Uterus (tissue), 4 donors: ENCODE measurements around the gene FOXRED1. TPM values are rescaled to one million over a fixed set of nuclear protein-coding genes. Genes with fewer than 3 reads are reported as not detected.
A peak's percentile ranks its signal among the peaks of the same experiment; 100 is the strongest.

Source experiments
- DNase-seq, 2 donors: peaks; one replicate each; pipeline ENCODE4 v3.0.0-alpha.2; 2019 to 2020
- H3K27ac ChIP-seq, 2 donors: fragments of 200-600 bp; sonication (generic); 1 replicate in 1 of 2; 2 replicates in 1 of 2; pipeline ENCODE4 v1.5.1; 2016 to 2018
- H3K27me3 ChIP-seq, 2 donors: fragments of 200-600 bp; sonication (generic); one replicate each; pipeline ENCODE4 v1.5.1; 2018 to 2019; ENCODE audit warnings: control low read depth in 1 of 2
- H3K36me3 ChIP-seq, 2 donors: fragments of 200-600 bp; sonication (generic); one replicate each; pipeline ENCODE4 v1.5.1; 2019; ENCODE audit warnings: control low read depth in 1 of 2
- H3K4me1 ChIP-seq, 2 donors: fragments of 200-600 bp; sonication (generic); one replicate each; pipeline ENCODE4 v1.5.1; 2018 to 2019; ENCODE audit warnings: control low read depth in 1 of 2
- H3K4me3 ChIP-seq, 2 donors: fragments of 200-600 bp; sonication (generic); 1 replicate in 1 of 2; 2 replicates in 1 of 2; pipeline ENCODE4 v1.5.1; 2018 to 2019; ENCODE audit warnings: mild to moderate bottlenecking in 1 of 2
- H3K9me3 ChIP-seq, 2 donors: fragments of 200-600 bp; sonication (generic); one replicate each; pipeline ENCODE4 v1.5.1; 2019; ENCODE audit warnings: control low read depth in 1 of 2
- CTCF ChIP-seq, 4 experiments: fragments of 200-600 bp in 2 of 4; fragments of 450-650 bp in 2 of 4; sonication (generic) in 2 of 4; IDR thresholded peaks; one replicate each; pipeline ENCODE4 v1.5.1; 2016 to 2019; ENCODE audit warnings: antibody characterized with exemption in 4 of 4, mild to moderate bottlenecking in 2 of 4, moderate library complexity in 1 of 4
- POLR2A ChIP-seq, 2 donors: fragments of 450-650 bp; IDR thresholded peaks; one replicate each; pipeline ENCODE4 v1.6.1; 2016; ENCODE audit warnings: antibody characterized with exemption in 2 of 2, mild to moderate bottlenecking in 1 of 2, moderate library complexity in 1 of 2
- intact Hi-C: fragments of 100-400 bp; cut with DNase I; formaldehyde crosslinking; loops from one replicate; pipeline ENCODE4 v1.15.1; 2023; ENCODE audit warnings: low total_unique reads
- total RNA-seq, 4 donors: library from RNA; depleted of rRNA in 3 of 4; stranded (reverse); fragments of >200 nt in 3 of 4; gene quantifications; one replicate each; pipeline versions ENCODE4 v1.1.0 to v1.2.4, GENCODE V29; 2014 to 2023
- donor health status: DM: yes; HTN: yes; CAD: no.

The FOXRED1 gene
- total RNA-seq, 4 donors from 2014 or later, result 0.29 to 29.1 (median 9.4) TPM

GRCh38 chr11:126310200-126310991 lies 41.4 kb downstream of the FOXRED1 start:
- peak; percentile 74 to 81 for DNase-seq
- H3K4me3 ChIP-seq, result no peak overlapping the region
- intact Hi-C loops, result loop anchor here (1.0 to 10.0 kb wide), 2 partner anchors 104 to 171 kb away; no protein-coding TSS in a partner anchor
- H3K9me3 ChIP-seq, result no peaks in the 10 kb centered on the region
- TF ChIP-seq CTCF (IDR thresholded peaks at IDR 0.05) (peak; percentile 84 to 88 (median 87)), POLR2A (IDR thresholded peaks at IDR 0.05) (no peak)
- no peak overlapping the region for H3K27ac ChIP-seq
- no peaks in the 10 kb centered on the region for H3K4me1 ChIP-seq
- no peaks in the 10 kb centered on the region for H3K27me3 ChIP-seq
- H3K36me3 ChIP-seq, result no peaks in the 10 kb centered on the region

GRCh38 chr11:126310992-126311310 lies 42.0 kb downstream of the FOXRED1 start:
- H3K4me1 ChIP-seq, result no peaks in the 10 kb centered on the region
- H3K27ac ChIP-seq, result no peak overlapping the region
- DNase-seq, result no peak
- H3K27me3 ChIP-seq, result no peaks in the 10 kb centered on the region
- TF ChIP-seq CTCF (IDR thresholded peaks at IDR 0.05) (no peak), POLR2A (IDR thresholded peaks at IDR 0.05) (no peak)
- no peak overlapping the region for H3K4me3 ChIP-seq
- H3K36me3 ChIP-seq, result no peaks in the 10 kb centered on the region
- no peaks in the 10 kb centered on the region for H3K9me3 ChIP-seq
- intact Hi-C loops, result loop anchor here (1.0 to 10.0 kb wide), 2 partner anchors 104 to 170 kb away; no protein-coding TSS in a partner anchor

GRCh38 chr11:126311401-126312291 lies 42.7 kb downstream of the FOXRED1 start:
- Histone ChIP-seq H3K4me3 (no peak overlapping the region), H3K27me3 (no peaks in the 10 kb centered on the region), H3K36me3 (no peaks in the 10 kb centered on the region), H3K27ac (no peak overlapping the region), H3K4me1 (no peaks in the 10 kb centered on the region), H3K9me3 (no peaks in the 10 kb centered on the region)
- TF ChIP-seq POLR2A (IDR thresholded peaks at IDR 0.05), result no peak
- TF ChIP-seq CTCF (IDR thresholded peaks at IDR 0.05), result no peak
- intact Hi-C loops, result loop anchor here (10.0 kb wide), 1 partner anchor 103 kb away; no protein-coding TSS in a partner anchor
- no peak for DNase-seq

GRCh38 chr11:126312961-126313360 lies 44.0 kb downstream of the FOXRED1 start:
- Histone ChIP-seq H3K27me3 (no peaks in the 10 kb centered on the region), H3K4me1 (no peaks in the 10 kb centered on the region), H3K27ac (no peak overlapping the region), H3K36me3 (no peaks in the 10 kb centered on the region), H3K4me3 (no peak overlapping the region), H3K9me3 (no peaks in the 10 kb centered on the region)
- DNase-seq, result no peak
- no peak for TF ChIP-seq CTCF (IDR thresholded peaks at IDR 0.05)
- TF ChIP-seq POLR2A (IDR thresholded peaks at IDR 0.05), result no peak
- intact Hi-C loops, result loop anchor here (10.0 kb wide), 1 partner anchor 102 kb away; no protein-coding TSS in a partner anchor
